Cerebellar cortex (tissue), 1 donor: ENCODE results near the gene UBE2E1.
"Not testable (repeated sequence)": the region's sequence is repeated elsewhere in the genome, so short reads cannot be mapped to it uniquely, and the experiment has no call there.

ENCODE experiments used
- DNase-seq: peaks from one replicate; pipeline ENCODE4 v3.0.0-alpha.2; 2015; ENCODE audit warnings: low spot score

Gene UBE2E1

GRCh38 chr3:23845326-23846216, 39.8 kb downstream of the UBE2E1 start:
- DNase-seq, result no peak

- DNase-seq, result not testable (repeated sequence)
Measured at GRCh38 chr3:23849462-23849861, 43.7 kb downstream of the UBE2E1 start.

- no peak for DNase-seq
Measured at GRCh38 chr3:23856286-23856685, 50.5 kb downstream of the UBE2E1 start.

GRCh38 chr3:23859012-23859743, 53.4 kb downstream of the UBE2E1 start:
- DNase-seq, result peak; percentile 66

- no peak for DNase-seq
Measured at GRCh38 chr3:23859839-23860382, 54.2 kb downstream of the UBE2E1 start.

GRCh38 chr3:23861689-23862088, 55.9 kb downstream of the UBE2E1 start:
- DNase-seq, result no peak

GRCh38 chr3:23863060-23863459, 57.3 kb downstream of the UBE2E1 start:
- DNase-seq, result no peak

- DNase-seq, result no peak
Measured at GRCh38 chr3:23864931-23865330, 59.2 kb downstream of the UBE2E1 start.

- peak; percentile 29 for DNase-seq
Measured at GRCh38 chr3:23865595-23866396, 60.0 kb downstream of the UBE2E1 start.

GRCh38 chr3:23867400-23867799, 61.6 kb downstream of the UBE2E1 start:
- no peak for DNase-seq

GRCh38 chr3:23867838-23868237, 62.1 kb downstream of the UBE2E1 start:
- DNase-seq, result no peak

GRCh38 chr3:23869977-23870662, 64.4 kb downstream of the UBE2E1 start:
- DNase-seq, result no peak

GRCh38 chr3:23870663-23871043, 64.9 kb downstream of the UBE2E1 start:
- DNase-seq, result not testable (repeated sequence)

GRCh38 chr3:23871361-23871760, 65.6 kb downstream of the UBE2E1 start:
- not testable (repeated sequence) for DNase-seq

GRCh38 chr3:23872330-23872729, 66.6 kb downstream of the UBE2E1 start:
- DNase-seq, result no peak

GRCh38 chr3:23873941-23874340, 68.2 kb downstream of the UBE2E1 start:
- DNase-seq, result no peak

- no peak for DNase-seq
Measured at GRCh38 chr3:23874359-23875112, 68.8 kb downstream of the UBE2E1 start.

- DNase-seq, result no peak
Measured at GRCh38 chr3:23875113-23875725, 69.5 kb downstream of the UBE2E1 start.

GRCh38 chr3:23876923-23877322, 71.2 kb downstream of the UBE2E1 start:
- no peak for DNase-seq

- no peak for DNase-seq
Measured at GRCh38 chr3:23877329-23877980, 71.7 kb downstream of the UBE2E1 start.
